ENCODE measurements around the gene RNF17. TPM values are rescaled to one million over a fixed set of nuclear protein-coding genes. Genes with fewer than 3 reads are reported as not detected.

The RNF17 gene
- total RNA-seq, 2 experiments from 2014 or later = 0.25 to 0.28 TPM

GRCh38 chr13:24896061-24896460, 132.1 kb downstream of the RNF17 start:
- POLR2A ChIA-PET = no interaction called here
- DNase-seq (no peak), ATAC-seq (ENCODE audit: poor library complexity) (no peak)
- Histone ChIP-seq H3K9me3 (ENCODE audit: control insufficient read depth in 1 of 2, insufficient read depth in 1 of 2, low read length in 2 of 2) (no peaks in the 10 kb centered on the region), H3K4me1 (ENCODE audit: insufficient read depth, low read length) (no peaks in the 10 kb centered on the region), H3K27ac (ENCODE audit: low read depth in 1 of 2, low read length in 2 of 2) (no peak overlapping the region), H3K4me3 (ENCODE audit: low read length) (no peak overlapping the region), H3K27me3 (ENCODE audit: control insufficient read depth in 1 of 2, insufficient read depth in 2 of 2, low read length in 2 of 2) (no peaks in the 10 kb centered on the region), H3K36me3 (ENCODE audit: insufficient read depth, low read length) (no peaks in the 10 kb centered on the region)
- intact Hi-C loops (cut with DNase I, micrococcal nuclease) = no loop called here
- Mint-ChIP-seq H3K4me1 (ENCODE audit: low read depth) (no peaks in the 10 kb centered on the region), H3K27me3 (no peaks in the 10 kb centered on the region), H3K36me3 (ENCODE audit: low read depth) (peaks cover 27% of the 10 kb centered on the region), H3K27ac (no peak overlapping the region), H3K4me3 (no peak overlapping the region), H3K9me3 (no peaks in the 10 kb centered on the region)
- CTCF ChIA-PET = no interaction called here
- TF ChIP-seq CTCF (IDR thresholded peaks at IDR 0.05) = no peak

- TF ChIP-seq CTCF (IDR thresholded peaks at IDR 0.05) = no peak
- POLR2A ChIA-PET = no interaction called here
- Mint-ChIP-seq H3K27ac (no peak overlapping the region), H3K4me1 (ENCODE audit: low read depth) (no peaks in the 10 kb centered on the region), H3K36me3 (ENCODE audit: low read depth) (peaks cover 19% of the 10 kb centered on the region), H3K4me3 (no peak overlapping the region), H3K27me3 (no peaks in the 10 kb centered on the region), H3K9me3 (no peaks in the 10 kb centered on the region)
- ATAC-seq (ENCODE audit: poor library complexity) (no peak), DNase-seq (no peak)
- CTCF ChIA-PET = no interaction called here
- H3K27ac ChIP-seq (ENCODE audit: low read depth in 1 of 2, low read length in 2 of 2) = no peak overlapping the region
- no peaks in the 10 kb centered on the region for H3K36me3 ChIP-seq (ENCODE audit: insufficient read depth, low read length)
- intact Hi-C loops (cut with DNase I, micrococcal nuclease) = no loop called here
- H3K9me3 ChIP-seq (ENCODE audit: control insufficient read depth in 1 of 2, insufficient read depth in 1 of 2, low read length in 2 of 2) = no peaks in the 10 kb centered on the region
- no peaks in the 10 kb centered on the region for H3K4me1 ChIP-seq (ENCODE audit: insufficient read depth, low read length)
- H3K27me3 ChIP-seq (ENCODE audit: control insufficient read depth in 1 of 2, insufficient read depth in 2 of 2, low read length in 2 of 2) = no peaks in the 10 kb centered on the region
- H3K4me3 ChIP-seq (ENCODE audit: low read length) = no peak overlapping the region
These were observed 133.3 kb downstream of the RNF17 start for GRCh38 chr13:24897293-24897692.

GRCh38 chr13:24899601-24900000, 135.6 kb downstream of the RNF17 start:
- no peak for DNase-seq
- no peaks in the 10 kb centered on the region for H3K27me3 ChIP-seq (ENCODE audit: control insufficient read depth in 1 of 2, insufficient read depth in 2 of 2, low read length in 2 of 2)
- H3K9me3 ChIP-seq (ENCODE audit: control insufficient read depth in 1 of 2, insufficient read depth in 1 of 2, low read length in 2 of 2) = no peaks in the 10 kb centered on the region
- H3K27ac ChIP-seq (ENCODE audit: low read depth in 1 of 2, low read length in 2 of 2) = no peak overlapping the region
- no peak overlapping the region for H3K4me3 Mint-ChIP-seq
- ChIA-PET POLR2A (no interaction called here), CTCF (no interaction called here)
- no peaks in the 10 kb centered on the region for H3K4me1 Mint-ChIP-seq (ENCODE audit: low read depth)
- H3K36me3 Mint-ChIP-seq (ENCODE audit: low read depth) = peaks cover 24% of the 10 kb centered on the region
- no peak overlapping the region for H3K27ac Mint-ChIP-seq
- no peaks in the 10 kb centered on the region for H3K27me3 Mint-ChIP-seq
- H3K4me3 ChIP-seq (ENCODE audit: low read length) = no peak overlapping the region
- H3K36me3 ChIP-seq (ENCODE audit: insufficient read depth, low read length) = no peaks in the 10 kb centered on the region
- TF ChIP-seq CTCF (IDR thresholded peaks at IDR 0.05) = no peak
- intact Hi-C loops (cut with DNase I, micrococcal nuclease) = no loop called here
- no peaks in the 10 kb centered on the region for H3K4me1 ChIP-seq (ENCODE audit: insufficient read depth, low read length)
- H3K9me3 Mint-ChIP-seq = no peaks in the 10 kb centered on the region
- ATAC-seq (ENCODE audit: poor library complexity) = no peak

All from CD4-positive, alpha-beta T cell (primary cell).